ENCODE results near the gene SRC.
"Not testable (repeated sequence)": the region's sequence is repeated elsewhere in the genome, so short reads cannot be mapped to it uniquely, and the experiment has no call there.

Gene SRC

DNA sequence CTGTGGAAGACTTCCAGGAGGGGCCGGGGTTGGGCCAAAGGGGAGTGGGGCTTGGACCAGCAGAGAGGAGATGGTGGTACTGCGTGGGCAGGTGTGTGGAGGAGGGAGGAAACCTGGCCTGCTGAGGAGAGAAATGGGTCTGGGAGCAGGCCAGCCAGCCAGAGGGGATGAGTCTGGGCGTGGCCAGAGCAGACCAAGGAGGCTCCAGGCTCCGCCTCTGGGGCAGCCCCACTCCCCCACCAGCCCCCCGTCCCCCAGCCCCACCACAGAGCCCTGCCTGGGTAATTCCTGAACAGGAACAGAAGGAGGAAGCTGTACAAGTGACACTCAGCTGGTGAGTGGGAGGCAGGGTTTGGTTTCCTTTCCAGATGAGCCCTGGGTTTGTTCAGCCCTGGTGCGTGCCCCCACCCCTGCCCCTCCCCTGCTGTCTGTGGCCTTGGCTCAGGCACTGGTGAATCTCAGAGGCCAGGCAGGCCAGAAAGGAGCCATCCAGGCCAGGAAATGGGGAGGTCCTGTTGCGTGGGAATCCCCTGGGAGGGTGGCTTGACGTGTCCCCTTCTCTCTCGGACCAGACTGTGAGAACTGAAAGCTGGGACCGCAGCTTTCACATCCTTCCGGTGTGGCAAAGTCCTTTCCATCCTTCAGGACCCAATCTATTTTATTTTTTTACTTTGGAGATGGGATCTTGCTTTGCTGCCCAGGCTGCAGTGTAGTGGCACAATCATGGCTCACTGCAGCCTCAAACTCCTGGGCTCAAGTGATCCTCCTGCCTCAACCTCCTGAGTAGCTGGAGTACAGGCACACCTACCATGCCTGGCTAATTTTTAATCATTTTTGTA lies 9.4 kb upstream of the SRC start:
- DNase-seq, result peak in 21 of 56 donors; percentile 8 to 70 (median 25)

- no peak for DNase-seq
Observed at GRCh38 chr20:37337208-37337991, 8.5 kb upstream of the SRC start.

DNA sequence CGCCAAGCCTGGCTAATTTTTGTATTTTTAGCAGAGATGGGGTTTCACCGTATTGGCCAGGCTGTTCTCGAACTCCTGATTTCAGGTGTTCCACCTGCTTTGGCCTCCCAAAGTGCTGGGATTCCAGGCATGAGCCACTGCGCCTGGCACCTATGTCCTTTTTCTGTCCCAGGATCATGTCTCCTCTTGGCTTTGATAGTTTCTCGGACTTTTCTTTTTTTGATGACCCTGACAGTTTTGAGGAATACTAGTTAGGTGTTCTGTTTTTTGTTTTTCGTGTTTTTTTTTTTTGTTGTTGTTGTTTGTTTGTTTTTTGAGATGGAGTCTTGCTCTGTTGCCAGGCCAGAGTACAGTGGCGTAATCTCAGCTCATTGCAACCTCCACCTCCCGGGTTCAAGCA lies 7.6 kb upstream of the SRC start:
- not testable (repeated sequence) for DNase-seq

GRCh38 chr20:37339208-37339607 lies 6.7 kb upstream of the SRC start:
- no peak for DNase-seq

- DNase-seq, result not testable (repeated sequence)
Observed at GRCh38 chr20:37339764-37340109, 6.2 kb upstream of the SRC start.

- DNase-seq, result no peak
Observed at GRCh38 chr20:37340998-37341397, 4.9 kb upstream of the SRC start.

GRCh38 chr20:37341632-37342031 lies 4.3 kb upstream of the SRC start:
- no peak for DNase-seq

DNA sequence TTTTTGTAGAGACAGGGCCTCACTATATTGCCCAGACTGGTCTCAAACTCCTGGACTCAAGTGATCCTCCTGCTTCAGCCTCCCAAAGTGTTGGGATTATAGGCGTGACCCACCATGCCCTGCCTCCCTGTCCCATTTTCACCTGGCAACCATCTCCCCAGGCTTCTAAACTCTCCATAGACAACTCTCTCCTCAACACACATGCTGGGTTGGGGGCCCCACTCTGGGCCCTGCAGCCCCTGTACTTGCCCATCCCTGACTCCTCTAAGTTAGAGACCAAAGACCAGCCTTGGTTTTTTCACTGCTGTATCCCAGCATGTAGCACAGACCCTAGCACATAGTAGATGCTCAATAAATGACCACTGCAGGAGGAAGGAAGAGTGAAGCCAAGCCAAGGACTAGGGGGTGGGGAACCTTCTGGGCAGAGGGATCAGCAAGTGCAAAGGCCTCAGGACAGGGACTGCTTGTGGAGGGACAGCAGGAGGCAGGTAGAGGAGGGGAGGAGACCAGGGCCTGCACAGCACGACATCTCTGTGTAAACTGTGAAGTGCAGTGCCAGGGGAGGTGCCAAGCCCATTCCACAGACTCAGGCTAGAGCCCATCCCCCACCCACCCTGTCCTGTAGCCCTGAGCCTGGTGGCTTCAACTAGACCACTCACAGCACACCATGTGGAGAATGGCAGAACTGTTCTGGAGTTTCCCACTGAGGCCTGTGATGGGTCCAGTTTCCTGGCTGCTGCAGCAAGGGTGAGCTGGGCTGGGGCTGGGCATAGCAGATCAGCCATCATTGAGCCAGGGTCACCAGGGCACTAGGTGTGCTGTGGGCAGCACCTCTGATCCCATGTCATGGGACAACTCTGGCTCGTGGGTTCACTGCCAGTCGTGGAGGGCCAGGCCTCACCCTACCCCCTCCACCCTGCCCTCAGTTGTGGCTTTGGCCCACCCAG lies 3.4 kb upstream of the SRC start:
- no peak for DNase-seq

GRCh38 chr20:37343212-37343993 lies 2.5 kb upstream of the SRC start:
- no peak for DNase-seq

DNA sequence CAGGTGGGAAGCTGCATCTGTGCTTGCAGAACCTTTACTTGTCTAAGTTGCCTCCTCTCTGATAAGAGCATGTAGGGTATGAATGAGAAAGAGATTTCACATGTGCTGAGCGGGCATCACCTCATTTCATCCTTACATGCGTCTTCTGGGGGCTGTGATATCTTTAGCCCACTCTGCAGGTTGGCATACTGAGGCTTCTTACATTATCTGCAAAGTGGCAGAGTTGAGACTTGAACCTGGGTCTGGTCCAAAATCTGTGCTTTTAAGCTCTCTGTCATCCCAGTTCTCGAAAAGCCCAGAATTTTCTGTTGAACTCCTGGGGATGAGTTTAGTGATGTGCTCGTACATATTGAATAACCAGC lies 2.0 kb upstream of the SRC start:
- DNase-seq, result no peak

DNA sequence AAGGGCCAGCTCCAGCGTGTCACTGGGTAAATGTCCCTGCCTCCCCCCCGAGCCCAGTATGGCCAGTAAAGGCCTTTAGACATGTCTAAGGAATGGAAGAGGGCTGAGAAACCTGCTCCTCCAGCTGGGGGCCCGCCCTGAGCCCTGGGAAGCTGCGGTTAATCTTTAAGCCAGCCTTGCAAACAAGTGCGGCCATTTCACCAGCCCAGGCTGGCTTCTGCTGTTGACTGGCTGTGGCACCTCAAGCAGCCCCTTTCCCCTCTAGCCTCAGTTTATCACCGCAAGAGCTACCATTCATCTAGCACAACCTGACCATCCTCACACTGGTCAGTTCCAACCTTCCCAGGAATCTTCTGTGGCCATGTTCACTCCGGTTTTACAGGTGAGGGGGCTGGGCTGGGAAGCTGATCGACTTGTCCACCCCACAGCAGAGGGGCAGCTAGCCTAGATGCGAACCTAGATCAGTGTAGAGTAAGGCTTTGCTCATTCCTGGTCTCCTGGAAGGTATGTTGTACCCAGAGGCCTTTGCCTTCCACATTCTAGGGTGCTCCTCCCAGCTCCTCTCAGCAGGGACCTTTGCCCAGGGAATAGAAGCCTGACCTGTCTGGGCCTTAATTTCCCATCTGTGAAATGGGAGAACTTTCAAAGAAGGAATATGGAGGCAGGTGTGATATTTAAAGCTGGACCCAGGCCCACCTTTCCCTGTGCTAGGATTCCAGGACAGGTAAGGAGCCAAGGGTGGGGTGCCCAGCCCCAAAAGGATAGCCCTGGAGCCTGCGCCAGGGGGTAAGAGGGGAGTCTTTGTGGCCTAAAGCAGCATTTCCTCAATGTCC lies 1.2 kb upstream of the SRC start:
- no peak for DNase-seq

DNA sequence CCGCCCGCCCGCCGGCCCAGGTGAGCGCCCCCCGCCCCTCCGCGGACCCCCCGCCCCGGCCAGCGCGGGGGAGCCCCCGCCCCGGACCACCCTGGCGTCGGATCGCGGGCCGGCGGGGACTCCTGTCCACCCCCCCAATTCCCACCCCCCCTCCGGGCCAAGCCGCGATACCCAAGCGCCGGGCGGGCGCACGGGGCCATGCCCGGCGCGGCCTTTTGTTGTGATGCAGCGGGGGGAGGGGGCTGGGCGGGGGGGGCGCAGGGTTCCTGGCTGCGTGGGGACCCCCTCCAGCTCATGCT lies 245 bp downstream of the SRC start:
- no peak for DNase-seq

DNA sequence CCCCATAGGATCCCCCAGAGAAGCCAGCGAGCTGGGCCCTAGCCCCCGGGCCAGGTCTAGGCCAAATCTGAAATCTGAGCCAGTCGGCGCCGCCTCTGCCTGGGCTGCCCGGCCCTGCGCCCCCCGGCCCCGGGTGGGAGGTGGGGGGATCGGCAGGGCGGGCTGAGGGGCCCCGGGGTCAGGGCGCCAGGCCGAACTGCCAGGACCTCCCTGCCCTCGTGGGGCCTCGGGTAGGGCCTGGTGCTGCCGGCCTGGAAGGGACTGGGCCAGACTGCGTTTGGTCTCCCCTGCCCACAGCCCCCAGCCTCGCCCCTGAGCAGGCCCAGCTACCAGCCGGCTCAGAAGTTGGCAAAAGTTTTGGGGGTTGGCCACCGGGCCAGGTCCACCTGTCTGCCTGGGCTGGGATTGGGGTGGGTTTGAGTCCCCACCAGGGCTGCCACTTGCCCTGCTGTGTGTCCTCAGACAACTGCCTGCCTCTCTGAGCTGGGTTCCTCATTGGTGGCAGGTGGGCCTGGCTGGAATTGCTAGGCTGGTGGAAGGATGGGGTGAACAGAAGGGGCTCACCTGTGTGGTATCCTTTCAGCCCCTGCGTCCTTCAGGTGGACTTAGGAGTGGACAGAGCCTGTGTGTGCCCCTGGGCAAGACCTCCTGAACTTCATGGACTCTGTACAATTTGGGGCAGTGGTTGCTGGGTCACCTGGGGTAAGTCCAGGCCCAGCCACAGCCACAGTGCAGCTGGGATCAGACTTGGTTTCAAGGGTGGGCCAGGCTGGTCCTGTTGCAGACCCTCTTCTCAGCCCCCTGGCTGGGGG lies 801 bp downstream of the SRC start:
- DNase-seq, result peak in 1 of 56 donors; percentile 37

GRCh38 chr20:37347347-37347823 lies 1.4 kb downstream of the SRC start:
- no peak for DNase-seq

GRCh38 chr20:37347891-37348791 lies 2.2 kb downstream of the SRC start:
- DNase-seq, result no peak

DNA sequence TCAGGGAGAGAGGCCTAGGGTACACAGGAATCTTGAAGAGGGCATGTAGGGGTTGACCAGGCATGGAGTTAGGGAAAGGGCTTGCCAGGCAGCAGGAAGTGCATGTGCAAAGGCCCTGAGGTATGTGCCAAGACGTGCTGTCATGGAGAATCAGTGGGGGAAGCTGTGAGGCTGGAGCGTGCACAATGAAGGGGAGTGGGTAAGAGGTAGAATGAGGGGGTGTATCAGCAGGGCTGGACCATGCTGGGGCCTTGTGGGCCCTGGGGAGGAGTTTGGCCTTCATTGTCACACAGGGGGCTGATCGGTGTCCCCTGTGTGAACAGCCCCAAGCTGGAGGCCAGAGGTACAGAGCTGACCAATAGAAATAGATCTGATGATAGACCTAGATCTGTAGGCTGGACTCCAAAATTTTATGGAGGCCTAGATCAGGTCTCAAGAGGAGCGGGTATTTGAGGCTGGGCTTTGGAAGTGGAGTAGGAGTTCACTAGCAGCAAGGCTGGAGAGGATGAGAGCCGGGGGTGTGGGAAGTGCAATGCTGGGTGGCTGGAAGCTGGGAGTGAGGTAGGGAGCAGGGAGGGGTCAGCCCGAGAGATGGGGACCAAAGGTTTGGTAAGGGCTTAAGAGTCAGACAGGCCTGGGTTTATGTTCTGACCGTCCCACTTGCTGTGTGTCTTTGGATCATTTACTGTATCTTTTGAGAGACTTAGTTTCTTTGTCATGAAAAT lies 3.0 kb downstream of the SRC start:
- no peak for DNase-seq
